Subcutaneous adipose tissue (tissue), 4 donors: Measurements from ENCODE around the gene BNIP5. TPM values are rescaled to one million over a fixed set of nuclear protein-coding genes. Genes with fewer than 3 reads are reported as not detected.

Source experiments
- CTCF ChIP-seq: fragments of 450-650 bp; IDR thresholded peaks from one replicate; pipeline ENCODE4 v1.5.1; 2016; ENCODE audit warnings: low read depth, mild to moderate bottlenecking, control low read depth, antibody characterized with exemption, moderate library complexity
- total RNA-seq, 4 donors: library from RNA; depleted of rRNA; stranded (reverse); fragments of >200 nt; gene quantifications; one replicate each; pipeline ENCODE4 v1.1.0, GENCODE V29; 2016

Gene BNIP5
- total RNA-seq, 4 donors from 2014 or later, result not detected

DNA sequence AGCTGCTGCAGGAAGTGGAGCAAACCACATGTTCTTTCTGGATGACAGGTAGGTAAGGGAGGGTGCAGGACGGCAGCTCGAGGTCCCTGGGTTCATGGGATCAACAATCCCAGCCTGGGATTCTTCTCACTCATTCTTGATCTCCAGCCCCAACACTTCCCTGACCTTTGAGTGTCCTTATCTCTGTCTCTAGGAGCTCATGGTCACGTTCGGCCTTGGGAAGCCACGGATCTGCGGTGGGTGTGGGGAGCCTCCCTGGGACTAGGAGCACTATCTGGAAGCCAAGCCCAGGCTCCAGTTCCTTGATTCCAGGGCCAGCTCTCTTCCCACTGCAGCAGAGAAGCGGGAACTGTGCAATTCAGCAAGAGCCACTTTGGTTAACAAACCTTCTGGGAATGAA is 27.5 kb downstream of the BNIP5 start:
- no peak for TF ChIP-seq CTCF

DNA sequence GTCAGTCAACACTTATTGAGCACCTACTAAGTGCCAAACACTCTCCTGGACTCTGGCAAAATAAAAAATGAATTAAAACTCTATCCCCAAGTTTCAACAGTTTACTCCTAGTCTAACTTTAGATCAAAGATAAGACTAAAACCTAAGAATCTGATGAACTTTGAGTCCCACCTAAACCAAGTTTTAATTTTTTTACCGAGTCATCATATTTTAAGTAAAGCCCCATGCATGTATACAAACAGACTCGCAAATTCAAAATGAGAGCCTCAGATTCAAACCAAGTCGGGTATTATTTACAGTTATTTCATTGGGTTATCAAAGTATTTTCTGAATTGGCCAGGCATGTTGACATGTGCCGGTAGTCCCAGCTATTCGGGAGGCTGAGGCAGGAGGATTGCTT is 28.2 kb downstream of the BNIP5 start:
- TF ChIP-seq CTCF, result no peak

GRCh38 chr6:36306375-36306774 is 30.3 kb downstream of the BNIP5 start:
- TF ChIP-seq CTCF, result no peak

GRCh38 chr6:36305885-36306284 is 30.8 kb downstream of the BNIP5 start:
- TF ChIP-seq CTCF, result no peak

DNA sequence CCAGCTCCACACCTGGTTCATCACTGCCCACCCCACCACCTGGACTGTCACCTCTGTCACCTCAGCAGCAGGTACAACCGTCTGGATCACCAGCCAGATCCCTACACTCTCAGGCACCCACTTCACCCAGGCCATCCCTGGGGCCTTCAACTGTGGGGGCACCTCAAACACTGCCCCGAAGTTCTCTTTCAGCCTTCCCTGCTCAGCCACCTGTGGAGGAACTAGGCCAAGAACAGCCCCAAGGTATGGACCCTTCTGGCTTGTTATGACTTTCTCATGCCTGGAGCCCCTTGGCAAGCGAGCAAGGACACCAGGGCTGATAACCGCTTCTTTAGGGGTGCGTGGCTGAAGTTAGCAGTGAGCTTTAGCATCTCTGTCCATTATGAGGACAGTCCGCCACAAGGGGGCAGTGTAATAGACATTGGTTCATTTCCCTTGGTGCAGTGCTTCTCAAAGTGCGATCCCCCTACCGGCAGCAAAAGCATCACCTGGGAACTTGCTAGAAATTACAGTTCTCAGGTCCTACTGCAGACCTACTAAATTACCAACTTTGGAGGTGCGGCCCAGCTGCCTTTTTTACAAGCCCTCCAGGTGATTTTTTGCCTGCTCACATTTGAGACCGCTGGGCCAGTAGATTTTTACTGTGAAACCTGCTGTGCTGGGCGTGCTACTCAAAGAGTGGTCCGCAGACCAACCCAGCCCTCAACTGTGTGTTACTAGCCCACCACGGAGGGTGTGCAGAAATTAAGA is 34.3 kb downstream of the BNIP5 start:
- TF ChIP-seq CTCF, result no peak

DNA sequence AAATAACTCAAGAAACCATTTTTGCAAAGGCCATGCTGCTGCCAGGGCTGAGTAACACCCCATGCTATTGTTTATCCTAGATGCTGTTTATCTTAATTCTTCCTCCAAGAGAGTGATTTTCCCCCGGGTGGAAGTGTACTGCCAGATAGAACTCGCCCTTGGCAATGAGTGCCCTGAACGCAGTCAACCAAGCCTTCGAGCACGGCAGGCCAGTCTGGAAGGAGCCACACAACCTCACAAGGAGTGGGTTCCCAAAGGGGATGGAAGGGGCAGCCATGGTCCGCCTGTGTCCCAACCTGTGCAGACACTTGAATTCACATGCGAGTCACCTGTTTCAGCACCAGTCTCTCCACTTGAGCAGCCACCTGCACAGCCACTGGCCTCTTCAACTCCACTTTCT is 34.9 kb downstream of the BNIP5 start:
- TF ChIP-seq CTCF, result no peak

- no peak for TF ChIP-seq CTCF
Measured at GRCh38 chr6:36301085-36301658, 35.5 kb downstream of the BNIP5 start.
